Effector memory CD4-positive, alpha-beta T cell (primary cell): Measurements from ENCODE around the gene RASAL1.

ENCODE experiments used
- DNase-seq, 3 donors: peaks; one replicate each; pipeline ENCODE4 v3.0.0-alpha.2; 2020
- H3K27ac ChIP-seq: 2 replicates; pipeline ENCODE4 v1.7.0; 2013; ENCODE audit warnings: mild to moderate bottlenecking, low read length, moderate library complexity; ENCODE audit not compliant: insufficient read depth, poor library complexity, severe bottlenecking
- H3K27me3 ChIP-seq: replicated peaks from 2 replicates; pipeline ENCODE4 v1.7.0; 2013; ENCODE audit warnings: mild to moderate bottlenecking, low read length; ENCODE audit not compliant: insufficient read depth, control insufficient read depth, poor library complexity, severe bottlenecking
- H3K36me3 ChIP-seq: 2 replicates; pipeline ENCODE4 v1.7.0; 2013; ENCODE audit warnings: mild to moderate bottlenecking, low read length, moderate library complexity; ENCODE audit not compliant: control insufficient read depth, insufficient read depth
- H3K4me1 ChIP-seq: 2 replicates; pipeline ENCODE4 v1.7.0; 2013; ENCODE audit warnings: low read length, mild to moderate bottlenecking; ENCODE audit not compliant: control insufficient read depth, insufficient read depth, poor library complexity, severe bottlenecking
- H3K4me3 ChIP-seq: 2 replicates; pipeline ENCODE4 v1.7.0; 2013; ENCODE audit warnings: low read length, low read depth, mild to moderate bottlenecking; ENCODE audit not compliant: insufficient read depth, poor library complexity, severe bottlenecking
- H3K9me3 ChIP-seq: 2 replicates; pipeline ENCODE4 v1.7.0; 2013; ENCODE audit warnings: mild to moderate bottlenecking, low read length, moderate library complexity; ENCODE audit not compliant: control insufficient read depth

RASAL1 gene

GRCh38 chr12:113116875-113117274 lies 18.7 kb downstream of the RASAL1 start:
- Histone ChIP-seq H3K9me3 (no peaks in the 10 kb centered on the region), H3K4me1 (no peaks in the 10 kb centered on the region), H3K36me3 (no peaks in the 10 kb centered on the region), H3K27me3 (peaks cover 5% of the 10 kb centered on the region), H3K27ac (no peak overlapping the region), H3K4me3 (no peak overlapping the region)
- no peak for DNase-seq

GRCh38 chr12:113115455-113116126 lies 20.0 kb downstream of the RASAL1 start:
- Histone ChIP-seq H3K27ac (no peak overlapping the region), H3K4me1 (no peaks in the 10 kb centered on the region), H3K27me3 (peaks cover 5% of the 10 kb centered on the region), H3K4me3 (no peak overlapping the region), H3K36me3 (no peaks in the 10 kb centered on the region), H3K9me3 (no peaks in the 10 kb centered on the region)
- no peak for DNase-seq

DNA sequence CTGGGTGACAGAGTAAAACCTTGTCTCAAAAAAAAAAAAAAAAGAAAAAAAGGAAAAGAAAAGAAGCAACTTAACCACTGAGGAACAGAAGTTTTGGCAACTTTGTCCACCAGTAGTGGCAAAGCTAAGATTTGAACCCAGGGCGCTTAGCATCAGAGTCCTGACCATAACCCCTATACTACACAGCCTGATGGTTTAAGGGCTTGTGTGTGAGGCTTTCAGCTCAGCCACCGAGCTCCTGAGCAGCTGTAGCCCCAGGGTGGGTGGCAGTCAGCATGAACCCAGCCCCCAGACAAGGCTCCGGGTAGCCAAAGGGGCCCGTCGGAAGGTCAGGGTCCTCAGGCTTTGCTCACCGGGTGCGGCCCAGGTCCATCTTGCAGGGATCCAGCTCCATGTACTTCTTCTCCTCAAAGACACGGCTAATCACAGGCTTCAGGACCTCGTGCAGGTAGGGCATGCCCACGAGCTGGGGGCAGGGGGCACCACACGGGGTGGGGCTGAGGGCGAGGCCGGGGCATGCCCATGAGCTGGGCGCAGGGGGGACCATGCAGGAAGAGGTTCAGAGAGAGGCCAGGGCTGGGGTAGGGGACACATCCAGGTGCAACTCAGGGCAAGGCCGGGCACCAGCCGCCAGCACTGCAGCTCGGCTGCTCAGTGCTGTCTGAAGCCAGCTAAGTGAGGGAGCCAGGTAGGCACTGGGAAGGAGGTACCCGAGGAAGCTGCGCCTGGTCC lies 20.9 kb downstream of the RASAL1 start:
- no peak for DNase-seq
- no peaks in the 10 kb centered on the region for H3K36me3 ChIP-seq
- no peak overlapping the region for H3K27ac ChIP-seq
- no peaks in the 10 kb centered on the region for H3K4me1 ChIP-seq
- H3K27me3 ChIP-seq: no peaks in the 10 kb centered on the region
- H3K4me3 ChIP-seq: no peak overlapping the region
- H3K9me3 ChIP-seq: no peaks in the 10 kb centered on the region

DNA sequence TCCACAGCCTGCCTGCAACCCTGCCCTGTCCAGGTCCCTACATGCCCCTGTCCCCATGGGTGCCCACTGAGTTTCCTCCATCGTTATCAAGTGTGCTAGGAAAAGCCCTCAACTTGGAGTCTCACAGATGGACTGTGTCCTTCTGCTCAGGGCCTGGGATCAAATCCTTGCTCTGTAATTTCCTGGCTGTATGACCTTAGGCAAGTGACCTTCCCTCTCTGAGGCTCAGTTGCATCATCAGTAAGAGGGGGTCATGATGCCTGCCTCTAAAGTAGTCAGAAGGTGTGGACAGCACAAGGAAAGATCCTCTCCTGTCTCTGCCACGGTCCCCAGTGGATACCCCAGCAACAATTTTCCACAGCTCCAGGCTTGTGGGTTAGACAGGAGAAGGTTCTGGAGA lies 22.2 kb downstream of the RASAL1 start:
- Histone ChIP-seq H3K4me1 (no peaks in the 10 kb centered on the region), H3K9me3 (no peaks in the 10 kb centered on the region), H3K27ac (no peak overlapping the region), H3K27me3 (no peaks in the 10 kb centered on the region), H3K4me3 (no peak overlapping the region), H3K36me3 (no peaks in the 10 kb centered on the region)
- no peak for DNase-seq

GRCh38 chr12:113112043-113112899 lies 23.3 kb downstream of the RASAL1 start:
- H3K9me3 ChIP-seq: no peaks in the 10 kb centered on the region
- H3K36me3 ChIP-seq: no peaks in the 10 kb centered on the region
- no peaks in the 10 kb centered on the region for H3K27me3 ChIP-seq
- H3K4me1 ChIP-seq: no peaks in the 10 kb centered on the region
- no peak overlapping the region for H3K27ac ChIP-seq
- no peak for DNase-seq
- H3K4me3 ChIP-seq: no peak overlapping the region

GRCh38 chr12:113111247-113111646 lies 24.3 kb downstream of the RASAL1 start:
- H3K27ac ChIP-seq: no peak overlapping the region
- H3K4me1 ChIP-seq: no peaks in the 10 kb centered on the region
- DNase-seq: no peak
- H3K9me3 ChIP-seq: no peaks in the 10 kb centered on the region
- no peaks in the 10 kb centered on the region for H3K36me3 ChIP-seq
- H3K4me3 ChIP-seq: no peak overlapping the region
- no peaks in the 10 kb centered on the region for H3K27me3 ChIP-seq

GRCh38 chr12:113109872-113110599 lies 25.5 kb downstream of the RASAL1 start:
- no peak overlapping the region for H3K4me3 ChIP-seq
- H3K27me3 ChIP-seq: no peaks in the 10 kb centered on the region
- no peaks in the 10 kb centered on the region for H3K36me3 ChIP-seq
- no peaks in the 10 kb centered on the region for H3K4me1 ChIP-seq
- no peaks in the 10 kb centered on the region for H3K9me3 ChIP-seq
- H3K27ac ChIP-seq: no peak overlapping the region
- DNase-seq: no peak

DNA sequence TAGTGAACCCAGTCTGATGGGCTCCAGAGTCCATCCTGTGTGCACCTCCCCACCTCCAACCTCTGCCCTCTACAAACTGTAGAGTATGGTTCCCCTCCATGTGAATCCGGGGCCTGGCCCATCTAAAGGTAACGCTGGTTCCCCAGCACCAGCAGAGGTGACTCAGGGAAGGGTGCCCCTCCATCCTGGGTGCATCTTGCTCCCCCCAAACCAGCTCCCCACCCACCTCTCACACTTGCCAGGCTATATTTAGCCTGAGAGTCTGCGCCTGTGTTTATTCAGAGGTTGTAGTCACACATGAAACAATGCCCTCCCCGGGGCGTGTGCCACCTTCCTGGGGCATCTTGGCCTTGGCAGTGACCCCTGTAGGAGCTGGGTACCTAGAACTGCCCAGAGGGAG lies 26.2 kb downstream of the RASAL1 start:
- Histone ChIP-seq H3K4me3 (no peak overlapping the region), H3K9me3 (no peaks in the 10 kb centered on the region), H3K27me3 (no peaks in the 10 kb centered on the region), H3K4me1 (no peaks in the 10 kb centered on the region), H3K27ac (no peak overlapping the region), H3K36me3 (no peaks in the 10 kb centered on the region)
- DNase-seq: no peak

DNA sequence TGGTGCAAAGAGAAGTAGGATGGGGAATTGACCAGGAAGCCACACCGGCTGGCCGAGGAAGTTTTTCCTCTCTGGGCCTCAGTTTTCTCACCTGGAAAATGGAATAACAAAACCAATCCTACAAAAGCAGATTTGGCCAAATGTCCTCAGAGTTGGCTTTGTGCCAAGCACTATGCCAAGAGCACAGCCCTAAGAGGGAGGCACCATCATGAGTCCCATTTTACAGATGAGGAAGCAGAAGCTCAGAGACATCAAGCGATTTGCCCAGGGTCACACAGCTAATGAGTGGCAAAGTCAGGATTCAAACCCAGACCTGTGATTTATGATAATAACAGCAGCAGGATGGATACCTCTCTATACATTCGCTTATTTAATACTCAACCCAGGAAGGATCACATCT lies 27.3 kb downstream of the RASAL1 start:
- no peak overlapping the region for H3K4me3 ChIP-seq
- DNase-seq: no peak
- no peaks in the 10 kb centered on the region for H3K36me3 ChIP-seq
- no peak overlapping the region for H3K27ac ChIP-seq
- no peaks in the 10 kb centered on the region for H3K4me1 ChIP-seq
- no peaks in the 10 kb centered on the region for H3K9me3 ChIP-seq
- no peaks in the 10 kb centered on the region for H3K27me3 ChIP-seq
